GM12878 (cell line): ENCODE data around the gene PARS2. TPM values are rescaled to one million over a fixed set of nuclear protein-coding genes. Genes with fewer than 3 reads are reported as not detected.

Experiments used
- ATAC-seq: fragments of 200-7000 bp; cut with Tn5 transposase; 3 replicates; pipeline ENCODE4 v1.9.1; 2020; ENCODE audit warnings: mild to moderate bottlenecking, moderate library complexity
- BruUV-seq: library from RNA; stranded (reverse); fragments of 400-500 nt; replicated peaks from 2 replicates; lab custom pipeline; 2021; lab: Mats Ljungman, UMichigan
- CTCF ChIA-PET: fragments of 300-600 bp; sonication (Branson Sonifier 250); formaldehyde crosslinking; extraction: SDS; loops from one replicate; lab custom pipeline; 2021; ENCODE audit warnings: inconsistent platforms; lab: Yijun Ruan, JAX
- POLR2A ChIA-PET: fragments of 350-600 bp; formaldehyde crosslinking; extraction: SDS; loops from one replicate; lab custom pipeline; 2021; ENCODE audit warnings: inconsistent platforms; lab: Charles Lee
- RAD21 ChIA-PET: fragments of 300-600 bp; sonication (Branson Sonifier 250); formaldehyde crosslinking; loops from one replicate; lab custom pipeline; 2023; ENCODE audit warnings: antibody characterized with exemption; ENCODE audit not compliant: unreplicated experiment; lab: Charles Lee
- SMC1A ChIA-PET: fragments of 300-600 bp; sonication (Branson Sonifier 250); formaldehyde crosslinking; loops from one replicate; lab custom pipeline; 2023; ENCODE audit not compliant: unreplicated experiment, uncharacterized antibody; lab: Charles Lee
- DNase-seq: peaks from one replicate; pipeline ENCODE4 v3.0.0-alpha.2; 2011; ENCODE audit warnings: low read depth, low spot score
- FAIRE-seq: peaks from 3 replicates; lab custom pipeline; 2011; peaks lifted over from hg19 to GRCh38; lab: Jason Lieb, UNC
- H2AFZ ChIP-seq: 2 replicates; pipeline ENCODE4 v1.6.0; 2011; ENCODE audit warnings: low read depth, low read length, control low read depth; ENCODE audit not compliant: control insufficient read depth
- H3K27ac ChIP-seq: 2 replicates; pipeline ENCODE4 v1.5.1; 2011; ENCODE audit warnings: control low read depth; ENCODE audit not compliant: control insufficient read depth, insufficient read depth
- H3K27me3 ChIP-seq, 2 experiments: replicated peaks in 1 of 2; 2 replicates each; pipeline versions ENCODE4 v1.6.0 to v1.6.1; 2011; ENCODE audit warnings: low read length in 1 of 2; ENCODE audit not compliant: control insufficient read depth in 2 of 2, insufficient read depth in 2 of 2
- H3K36me3 ChIP-seq, 2 experiments: 2 replicates each; pipeline ENCODE4 v1.5.1; 2011; ENCODE audit warnings: low read length in 1 of 2; ENCODE audit not compliant: control insufficient read depth in 2 of 2, insufficient read depth in 2 of 2
- H3K4me1 ChIP-seq: 2 replicates; pipeline ENCODE4 v1.6.1; 2011; ENCODE audit warnings: mild to moderate bottlenecking, low read length, moderate library complexity, mixed read lengths; ENCODE audit not compliant: control insufficient read depth, insufficient read depth
- H3K4me2 ChIP-seq: 2 replicates; pipeline ENCODE4 v1.6.0; 2011; ENCODE audit warnings: control low read depth; ENCODE audit not compliant: control insufficient read depth, insufficient read depth
- H3K4me3 ChIP-seq: fragments of 200-600 bp; sonication (generic); 2 replicates; pipeline ENCODE4 v1.5.1; 2016
- H3K79me2 ChIP-seq: 2 replicates; pipeline ENCODE4 v1.6.0; 2011; ENCODE audit warnings: low read length; ENCODE audit not compliant: control insufficient read depth, insufficient read depth
- H3K9ac ChIP-seq: 2 replicates; pipeline ENCODE4 v1.8.0; 2011; ENCODE audit warnings: low read length, control low read depth, mixed read lengths; ENCODE audit not compliant: control insufficient read depth, insufficient read depth
- H3K9me3 ChIP-seq: replicated peaks from 3 replicates; pipeline ENCODE4 v1.5.1; 2011; ENCODE audit warnings: mild to moderate bottlenecking, low read length; ENCODE audit not compliant: control insufficient read depth, insufficient read depth
- H4K20me1 ChIP-seq: 2 replicates; pipeline ENCODE4 v1.6.0; 2011; ENCODE audit not compliant: control insufficient read depth, insufficient read depth
- CUX1 ChIP-seq: IDR thresholded peaks from 2 replicates; pipeline ENCODE4 v1.6.1; 2012; ENCODE audit warnings: improper control_type of control experiment, low read depth, low read length; ENCODE audit not compliant: insufficient replicate concordance
- WGBS: methylation state at CpG from one replicate; pipeline ENCODE4 v1.1.6; 2016; ENCODE audit warnings: low lambda C conversion rate; ENCODE audit not compliant: insufficient replicate concordance, insufficient coverage; ENCODE audit errors: missing lambda C conversion rate; 5-methylcytosine and 5-hydroxymethylcytosine counted together
- in situ Hi-C: fragments of 300-500 bp; cut with MboI; formaldehyde crosslinking; loops from 9 replicates; pipeline ENCODE4 v1.14.3; 2018; ENCODE audit warnings: mixed read lengths
- intact Hi-C: fragments of 100-400 bp; cut with micrococcal nuclease; formaldehyde crosslinking; loops from one replicate; pipeline ENCODE4 v1.14.2; 2022; ENCODE audit not compliant: unreplicated experiment
- polyA plus RNA-seq, 11 experiments: library from polyadenylated mRNA; depleted of rRNA in 4 of 11; unstranded in 6 of 11; stranded (reverse) in 5 of 11; fragments of >200 nt; fragmentation: Nextera tagmentation in 4 of 11; fragmentation: Illumina TruSeq in 1 of 11; extraction: Ambion mirVana in 4 of 11; extraction: Trizol in 1 of 11; gene quantifications; 1 replicate in 1 of 11; 2 replicates in 10 of 11; pipeline versions ENCODE4 v1.2.1 to v1.2.3, GENCODE V29; 2011 to 2016; ENCODE audit warnings: inconsistent platforms in 2 of 11, missing spikeins in 2 of 11, low read depth in 1 of 11
- total RNA-seq, 4 experiments: library from RNA; depleted of rRNA in 3 of 4; stranded (reverse); fragments of >200 nt in 3 of 4; fragmentation: Illumina TruSeq in 1 of 4; extraction: Trizol in 1 of 4; gene quantifications; 2 replicates each; pipeline versions ENCODE4 v1.2.1 to v1.2.3, GENCODE V29; 2013 to 2021

Gene PARS2
- total and polyA plus RNA-seq, 10 of the 15 experiments (the other 5 are each of a cell fraction or from before 2014, with no cell fraction given): 3.7 to 12.2 (median 5.9) TPM

DNA sequence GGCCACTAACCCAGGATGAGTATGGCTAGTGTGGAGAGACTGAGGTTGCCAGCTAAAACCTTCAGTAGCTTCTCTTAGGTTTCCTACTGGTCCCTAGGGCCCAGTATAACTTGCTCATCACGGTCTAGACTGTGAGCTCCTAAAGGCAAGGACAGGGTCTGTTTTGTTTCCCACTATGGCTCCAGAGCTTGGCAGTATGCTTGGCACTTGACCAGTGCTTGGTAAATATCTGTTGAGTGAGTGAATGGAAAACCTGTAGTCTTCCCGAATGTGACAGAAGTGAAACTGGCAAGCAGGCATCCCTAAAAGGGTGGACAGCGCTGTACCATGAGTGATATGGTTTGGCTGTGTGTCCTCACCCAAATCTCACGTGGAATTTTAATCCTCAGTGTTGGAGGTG is 13.1 kb upstream of the PARS2 start:
- FAIRE-seq: no peak
- no peaks in the 10 kb centered on the region for H3K9me3 ChIP-seq
- ChIA-PET SMC1A (no interaction called here), RAD21 (no interaction called here), CTCF (interaction anchor here (0.7 kb wide), 1 partner anchor 8 kb away, joined by 3 read pairs; no protein-coding TSS in a partner anchor), POLR2A (no interaction called here)
- ATAC-seq: no peak
- DNase-seq: no peak
- H2AFZ ChIP-seq: no peak overlapping the region
- H4K20me1 ChIP-seq: no peaks in the 10 kb centered on the region
- no peak overlapping the region for H3K9ac ChIP-seq
- H3K27ac ChIP-seq: no peak overlapping the region
- H3K4me2 ChIP-seq: no peak overlapping the region
- no peak overlapping the region for H3K4me3 ChIP-seq
- H3K4me1 ChIP-seq: no peaks in the 10 kb centered on the region
- no peak for TF ChIP-seq CUX1
- 51% methylated on average over 4 of the region's 4 CpGs for WGBS
- no peaks in the 10 kb centered on the region for H3K27me3 ChIP-seq
- no TSS peak for BruUV-seq
- in situ Hi-C loops: no loop called here
- intact Hi-C loops: no loop called here
- no peaks in the 10 kb centered on the region for H3K36me3 ChIP-seq
- H3K79me2 ChIP-seq: no peaks in the 10 kb centered on the region
